ENCODE results near the gene LALBA. TPM values are rescaled to one million over a fixed set of nuclear protein-coding genes. Genes with fewer than 3 reads are reported as not detected.
"Not testable (repeated sequence)": the region's sequence is repeated elsewhere in the genome, so short reads cannot be mapped to it uniquely, and the experiment has no call there.

LALBA gene
- total RNA-seq, 4 donors from 2014 or later = not detected

GRCh38 chr12:48580831-48581230 is 11.0 kb upstream of the LALBA start:
- DNase-seq = no peak
- no peaks in the 10 kb centered on the region for H3K36me3 ChIP-seq
- no peak overlapping the region for H3K27ac ChIP-seq
- no peak for TF ChIP-seq POLR2A (IDR thresholded peaks at IDR 0.05)
- TF ChIP-seq CTCF (IDR thresholded peaks at IDR 0.05) = no peak
- no peaks in the 10 kb centered on the region for H3K27me3 ChIP-seq
- H3K4me3 ChIP-seq = no peak overlapping the region
- H3K4me1 ChIP-seq = no peaks in the 10 kb centered on the region
- H3K9me3 ChIP-seq = no peaks in the 10 kb centered on the region

GRCh38 chr12:48572326-48572725 is 2.5 kb upstream of the LALBA start:
- no peaks in the 10 kb centered on the region for H3K4me1 ChIP-seq
- no peak overlapping the region for H3K27ac ChIP-seq
- no peak for DNase-seq
- no peak for TF ChIP-seq POLR2A (IDR thresholded peaks at IDR 0.05)
- no peak for TF ChIP-seq CTCF (IDR thresholded peaks at IDR 0.05)
- no peaks in the 10 kb centered on the region for H3K27me3 ChIP-seq
- H3K36me3 ChIP-seq = no peaks in the 10 kb centered on the region
- H3K4me3 ChIP-seq = no peak overlapping the region
- H3K9me3 ChIP-seq = no peaks in the 10 kb centered on the region

GRCh38 chr12:48567731-48568130 is 2.1 kb downstream of the LALBA start:
- H3K27ac ChIP-seq = no peak overlapping the region
- TF ChIP-seq CTCF (IDR thresholded peaks at IDR 0.05) = no peak
- no peak for TF ChIP-seq POLR2A (IDR thresholded peaks at IDR 0.05)
- H3K36me3 ChIP-seq = no peaks in the 10 kb centered on the region
- H3K4me3 ChIP-seq = no peak overlapping the region
- no peak for DNase-seq
- H3K9me3 ChIP-seq = no peaks in the 10 kb centered on the region
- no peaks in the 10 kb centered on the region for H3K27me3 ChIP-seq
- H3K4me1 ChIP-seq = no peaks in the 10 kb centered on the region

- H3K36me3 ChIP-seq = no peaks in the 10 kb centered on the region
- no peak overlapping the region for H3K27ac ChIP-seq
- DNase-seq = no peak
- TF ChIP-seq POLR2A (IDR thresholded peaks at IDR 0.05) = no peak
- TF ChIP-seq CTCF (IDR thresholded peaks at IDR 0.05) = no peak
- H3K9me3 ChIP-seq = no peaks in the 10 kb centered on the region
- no peaks in the 10 kb centered on the region for H3K4me1 ChIP-seq
- H3K4me3 ChIP-seq = no peak overlapping the region
- H3K27me3 ChIP-seq = no peaks in the 10 kb centered on the region
Observed at GRCh38 chr12:48557919-48558318, 11.9 kb downstream of the LALBA start.

GRCh38 chr12:48556631-48557030 is 13.2 kb downstream of the LALBA start:
- no peaks in the 10 kb centered on the region for H3K9me3 ChIP-seq
- no peak for DNase-seq
- H3K27me3 ChIP-seq = no peaks in the 10 kb centered on the region
- TF ChIP-seq CTCF (IDR thresholded peaks at IDR 0.05) (no peak), POLR2A (IDR thresholded peaks at IDR 0.05) (no peak)
- no peaks in the 10 kb centered on the region for H3K4me1 ChIP-seq
- no peaks in the 10 kb centered on the region for H3K36me3 ChIP-seq
- H3K4me3 ChIP-seq = no peak overlapping the region
- H3K27ac ChIP-seq = no peak overlapping the region

- not testable (repeated sequence) for H3K4me3 ChIP-seq, H3K27ac ChIP-seq, DNase-seq
Observed at GRCh38 chr12:48553666-48554343, 16.0 kb downstream of the LALBA start.

GRCh38 chr12:48551636-48552035 is 18.2 kb downstream of the LALBA start:
- not testable (repeated sequence) for H3K27ac ChIP-seq, H3K27me3 ChIP-seq, H3K9me3 ChIP-seq, H3K36me3 ChIP-seq, H3K4me1 ChIP-seq, DNase-seq, H3K4me3 ChIP-seq

More at GRCh38 chr12:48553666-48554343, 16.0 kb downstream of the LALBA start:
- not testable (repeated sequence) for H3K36me3 ChIP-seq, H3K4me1 ChIP-seq, H3K27me3 ChIP-seq, H3K9me3 ChIP-seq

GRCh38 chr12:48547012-48547411 is 22.8 kb downstream of the LALBA start:
- not testable (repeated sequence) for H3K4me3 ChIP-seq, H3K27ac ChIP-seq, H3K9me3 ChIP-seq, H3K36me3 ChIP-seq, H3K27me3 ChIP-seq, DNase-seq, H3K4me1 ChIP-seq
